ENCODE measurements around the gene LRRC4C.

Gene LRRC4C

GRCh38 chr11:41414771-41415440 lies 44.5 kb downstream of the LRRC4C start:
- no peak for DNase-seq (ENCODE audit: low read depth)

- DNase-seq (ENCODE audit: low read depth) = no peak
Measured at GRCh38 chr11:41413843-41414242, 45.6 kb downstream of the LRRC4C start.

GRCh38 chr11:41405812-41406211 lies 53.6 kb downstream of the LRRC4C start:
- no peak for DNase-seq (ENCODE audit: low read depth)

GRCh38 chr11:41404109-41404508 lies 55.3 kb downstream of the LRRC4C start:
- DNase-seq (ENCODE audit: low read depth) = no peak

GRCh38 chr11:41403458-41403857 lies 56.0 kb downstream of the LRRC4C start:
- no peak for DNase-seq (ENCODE audit: low read depth)

GRCh38 chr11:41400819-41401382 lies 58.6 kb downstream of the LRRC4C start:
- no peak for DNase-seq (ENCODE audit: low read depth)

GRCh38 chr11:41400124-41400523 lies 59.3 kb downstream of the LRRC4C start:
- no peak for DNase-seq (ENCODE audit: low read depth)

- no peak for DNase-seq (ENCODE audit: low read depth)
Measured at GRCh38 chr11:41399323-41399722, 60.1 kb downstream of the LRRC4C start.

- DNase-seq (ENCODE audit: low read depth) = no peak
Measured at GRCh38 chr11:41398175-41398574, 61.3 kb downstream of the LRRC4C start.

GRCh38 chr11:41394521-41395195 lies 64.8 kb downstream of the LRRC4C start:
- no peak for DNase-seq (ENCODE audit: low read depth)

- DNase-seq (ENCODE audit: low read depth) = no peak
Measured at GRCh38 chr11:41392596-41392995, 66.9 kb downstream of the LRRC4C start.

GRCh38 chr11:41389623-41390130 lies 69.8 kb downstream of the LRRC4C start:
- DNase-seq (ENCODE audit: low read depth) = no peak

- no peak for DNase-seq (ENCODE audit: low read depth)
Measured at GRCh38 chr11:41384329-41384728, 75.1 kb downstream of the LRRC4C start.

- no peak for DNase-seq (ENCODE audit: low read depth)
Measured at GRCh38 chr11:41383768-41384167, 75.7 kb downstream of the LRRC4C start.

- DNase-seq (ENCODE audit: low read depth) = no peak
Measured at GRCh38 chr11:41382927-41383326, 76.5 kb downstream of the LRRC4C start.

- DNase-seq (ENCODE audit: low read depth) = no peak
Measured at GRCh38 chr11:41379084-41379483, 80.4 kb downstream of the LRRC4C start.

GRCh38 chr11:41377709-41378394 lies 81.6 kb downstream of the LRRC4C start:
- DNase-seq (ENCODE audit: low read depth) = no peak

GRCh38 chr11:41351825-41352224 lies 107.6 kb downstream of the LRRC4C start:
- no peak for DNase-seq (ENCODE audit: low read depth)

- DNase-seq (ENCODE audit: low read depth) = no peak
Measured at GRCh38 chr11:41346042-41346441, 113.4 kb downstream of the LRRC4C start.

GRCh38 chr11:41334007-41334933 lies 125.2 kb downstream of the LRRC4C start:
- DNase-seq (ENCODE audit: low read depth) = no peak

GRCh38 chr11:41333357-41333756 lies 126.1 kb downstream of the LRRC4C start:
- no peak for DNase-seq (ENCODE audit: low read depth)

GRCh38 chr11:41328324-41328723 lies 131.1 kb downstream of the LRRC4C start:
- no peak for DNase-seq (ENCODE audit: low read depth)
